Astrocyte (in vitro differentiated cells and primary cell): ENCODE data around the gene ABHD3. TPM values are rescaled to one million over a fixed set of nuclear protein-coding genes. Genes with fewer than 3 reads are reported as not detected.

Experiments used
- DNase-seq: peaks from one replicate; pipeline ENCODE4 v3.0.0-alpha.2; 2010; ENCODE audit warnings: low read depth
- FAIRE-seq: peaks from 2 replicates; lab custom pipeline; 2011; peaks lifted over from hg19 to GRCh38; lab: Jason Lieb, UNC
- H2AFZ ChIP-seq: 2 replicates; pipeline ENCODE4 v1.6.0; 2012; ENCODE audit warnings: low read depth, low read length, inconsistent platforms
- H3K27ac ChIP-seq: 2 replicates; pipeline ENCODE4 v1.5.1; 2011; ENCODE audit warnings: low read depth, low read length, inconsistent platforms
- H3K27me3 ChIP-seq: 2 replicates; pipeline ENCODE4 v1.6.0; 2011; ENCODE audit warnings: low read length, inconsistent platforms; ENCODE audit not compliant: insufficient read depth
- H3K36me3 ChIP-seq: 2 replicates; pipeline ENCODE4 v1.5.1; 2011; ENCODE audit warnings: low read length, inconsistent platforms; ENCODE audit not compliant: insufficient read depth
- H3K4me1 ChIP-seq: 2 replicates; pipeline ENCODE4 v1.5.1; 2011; ENCODE audit warnings: low read length, inconsistent platforms; ENCODE audit not compliant: insufficient read depth
- H3K4me2 ChIP-seq: 2 replicates; pipeline ENCODE4 v1.6.0; 2012; ENCODE audit warnings: low read length, inconsistent platforms
- H3K4me3 ChIP-seq: 2 replicates; pipeline ENCODE4 v1.5.1; 2011; ENCODE audit warnings: low read depth, mild to moderate bottlenecking, low read length, inconsistent platforms; ENCODE audit not compliant: insufficient read depth
- H3K79me2 ChIP-seq: 2 replicates; pipeline ENCODE4 v1.6.0; 2012; ENCODE audit warnings: mild to moderate bottlenecking, low read length, inconsistent platforms; ENCODE audit not compliant: insufficient read depth
- H3K9ac ChIP-seq: 2 replicates; pipeline ENCODE4 v1.6.0; 2012; ENCODE audit warnings: mild to moderate bottlenecking, low read length, inconsistent platforms
- H3K9me3 ChIP-seq: 2 replicates; pipeline ENCODE4 v1.5.1; 2012; ENCODE audit warnings: low read depth, mild to moderate bottlenecking, low read length, inconsistent platforms; ENCODE audit not compliant: insufficient read depth
- H4K20me1 ChIP-seq: 2 replicates; pipeline ENCODE4 v1.6.0; 2012; ENCODE audit warnings: low read length, inconsistent platforms; ENCODE audit not compliant: insufficient read depth
- H3K27ac Mint-ChIP-seq: one replicate; pipeline ENCODE4 v1.8.0; 2021; ENCODE audit warnings: mild to moderate bottlenecking, mixed read lengths; ENCODE audit not compliant: unreplicated experiment
- H3K27me3 Mint-ChIP-seq: one replicate; pipeline ENCODE4 v1.8.0; 2021; ENCODE audit warnings: low read depth, mixed read lengths; ENCODE audit not compliant: unreplicated experiment
- H3K36me3 Mint-ChIP-seq: one replicate; pipeline ENCODE4 v1.8.0; 2021; ENCODE audit warnings: low read depth, mixed read lengths; ENCODE audit not compliant: unreplicated experiment
- H3K4me1 Mint-ChIP-seq: one replicate; pipeline ENCODE4 v1.8.0; 2021; ENCODE audit warnings: low read depth, mixed read lengths; ENCODE audit not compliant: unreplicated experiment
- H3K4me3 Mint-ChIP-seq: one replicate; pipeline ENCODE4 v1.8.0; 2021; ENCODE audit warnings: mild to moderate bottlenecking, moderate library complexity, mixed read lengths; ENCODE audit not compliant: unreplicated experiment
- H3K9me3 Mint-ChIP-seq: one replicate; pipeline ENCODE4 v1.8.0; 2021; ENCODE audit warnings: mild to moderate bottlenecking, mixed read lengths; ENCODE audit not compliant: unreplicated experiment
- CTCF ChIP-seq: IDR thresholded peaks from 2 replicates; pipeline ENCODE4 v1.5.1; 2011; ENCODE audit warnings: low read depth, mild to moderate bottlenecking, inconsistent platforms, low read length, moderate library complexity; ENCODE audit not compliant: insufficient read depth
- EZH2 ChIP-seq: IDR thresholded peaks from 2 replicates; pipeline ENCODE4 v1.6.1; 2012; ENCODE audit warnings: mild to moderate bottlenecking, low read length, inconsistent platforms; ENCODE audit not compliant: insufficient read depth
- total RNA-seq: library from RNA; stranded (reverse); gene quantifications from 2 replicates; pipeline ENCODE4 v1.2.1, GENCODE V29; 2021

The ABHD3 gene
- total RNA-seq, 1 donor from 2014 or later: 5.1 TPM

GRCh38 chr18:21701621-21702020, 3.0 kb downstream of the ABHD3 start:
- no peaks in the 10 kb centered on the region for H3K27me3 ChIP-seq
- no peaks in the 10 kb centered on the region for H3K9me3 ChIP-seq
- DNase-seq (no peak), FAIRE-seq (no peak)
- Mint-ChIP-seq H3K4me3 (no peak overlapping the region), H3K36me3 (no peaks in the 10 kb centered on the region), H3K27ac (no peak overlapping the region), H3K9me3 (no peaks in the 10 kb centered on the region), H3K4me1 (peaks cover 4% of the 10 kb centered on the region), H3K27me3 (no peaks in the 10 kb centered on the region)
- no peaks in the 10 kb centered on the region for H3K79me2 ChIP-seq
- H3K4me1 ChIP-seq: peaks cover 5% of the 10 kb centered on the region
- H3K4me3 ChIP-seq: no peak overlapping the region
- no peaks in the 10 kb centered on the region for H4K20me1 ChIP-seq
- no peak overlapping the region for H3K4me2 ChIP-seq
- H3K36me3 ChIP-seq: no peaks in the 10 kb centered on the region
- H3K9ac ChIP-seq: no peak overlapping the region
- H2AFZ ChIP-seq: no peak overlapping the region
- TF ChIP-seq EZH2 (no peak), CTCF (no peak)
- H3K27ac ChIP-seq: no peak overlapping the region

GRCh38 chr18:21700528-21701075, 4.0 kb downstream of the ABHD3 start:
- no peaks in the 10 kb centered on the region for H4K20me1 ChIP-seq
- H3K4me3 Mint-ChIP-seq: no peak overlapping the region
- H3K9ac ChIP-seq: no peak overlapping the region
- DNase-seq (no peak), FAIRE-seq (no peak)
- H3K4me3 ChIP-seq: no peak overlapping the region
- no peak overlapping the region for H2AFZ ChIP-seq
- H3K4me1 ChIP-seq: peaks cover 5% of the 10 kb centered on the region
- TF ChIP-seq CTCF: no peak
- no peak for TF ChIP-seq EZH2
- H3K4me2 ChIP-seq: no peak overlapping the region
- H3K27me3 Mint-ChIP-seq: no peaks in the 10 kb centered on the region
- no peak overlapping the region for H3K27ac Mint-ChIP-seq
- no peaks in the 10 kb centered on the region for H3K79me2 ChIP-seq
- H3K4me1 Mint-ChIP-seq: peaks cover 4% of the 10 kb centered on the region
- H3K9me3 ChIP-seq: no peaks in the 10 kb centered on the region
- H3K36me3 ChIP-seq: no peaks in the 10 kb centered on the region
- H3K27ac ChIP-seq: no peak overlapping the region
- H3K27me3 ChIP-seq: no peaks in the 10 kb centered on the region
- no peaks in the 10 kb centered on the region for H3K36me3 Mint-ChIP-seq
- no peaks in the 10 kb centered on the region for H3K9me3 Mint-ChIP-seq

- peaks cover 9% of the 10 kb centered on the region for H3K36me3 Mint-ChIP-seq
- H3K9ac ChIP-seq: no peak overlapping the region
- no peak overlapping the region for H3K27ac Mint-ChIP-seq
- no peaks in the 10 kb centered on the region for H3K9me3 ChIP-seq
- H3K4me3 ChIP-seq: no peak overlapping the region
- H3K9me3 Mint-ChIP-seq: peaks cover 12% of the 10 kb centered on the region
- DNase-seq (no peak), FAIRE-seq (no peak)
- H3K4me3 Mint-ChIP-seq: no peak overlapping the region
- no peaks in the 10 kb centered on the region for H3K4me1 ChIP-seq
- H3K79me2 ChIP-seq: no peaks in the 10 kb centered on the region
- H3K4me1 Mint-ChIP-seq: no peaks in the 10 kb centered on the region
- H3K27me3 Mint-ChIP-seq: no peaks in the 10 kb centered on the region
- no peak overlapping the region for H3K4me2 ChIP-seq
- no peak for TF ChIP-seq CTCF
- TF ChIP-seq EZH2: no peak
- H3K27ac ChIP-seq: no peak overlapping the region
- H3K27me3 ChIP-seq: no peaks in the 10 kb centered on the region
- no peaks in the 10 kb centered on the region for H4K20me1 ChIP-seq
- H2AFZ ChIP-seq: no peak overlapping the region
- H3K36me3 ChIP-seq: no peaks in the 10 kb centered on the region
Measured at GRCh38 chr18:21693322-21693721, 11.3 kb downstream of the ABHD3 start.
